WTC11 (cell line): ENCODE results near the gene DACH2. TPM values are rescaled to one million over a fixed set of nuclear protein-coding genes. Genes with fewer than 3 reads are reported as not detected.

ENCODE experiments used
- ATAC-seq: fragments of 200-7000 bp; cut with Tn5 transposase; 2 replicates; pipeline ENCODE4 v1.10.0; 2021; ENCODE audit warnings: mild to moderate bottlenecking, moderate library complexity
- CTCF ChIA-PET: fragments of 300-600 bp; sonication (Branson Sonifier 250); formaldehyde crosslinking; loops from one replicate; lab custom pipeline; 2021; ENCODE audit warnings: antibody characterized with exemption; lab: Charles Lee
- POLR2A ChIA-PET: fragments of 350-600 bp; sonication (Branson Sonifier 250); formaldehyde crosslinking; loops from one replicate; lab custom pipeline; 2021; ENCODE audit warnings: antibody characterized with exemption; lab: Charles Lee
- DNase-seq: peaks from one replicate; pipeline ENCODE4 v3.0.0; 2021; ENCODE audit warnings: low spot score
- H3K27ac Mint-ChIP-seq: 2 replicates; pipeline ENCODE4 v1.8.0; 2021; ENCODE audit warnings: mixed read lengths
- H3K27me3 Mint-ChIP-seq: 2 replicates; pipeline ENCODE4 v1.8.0; 2021; ENCODE audit warnings: low read depth, mild to moderate bottlenecking, moderate library complexity, mixed read lengths
- H3K36me3 Mint-ChIP-seq: 2 replicates; pipeline ENCODE4 v1.8.0; 2021; ENCODE audit warnings: mixed read lengths
- H3K4me1 Mint-ChIP-seq: 2 replicates; pipeline ENCODE4 v1.8.0; 2022; ENCODE audit warnings: mixed read lengths
- H3K4me3 Mint-ChIP-seq: 2 replicates; pipeline ENCODE4 v1.8.0; 2021; ENCODE audit warnings: mild to moderate bottlenecking, moderate library complexity, mixed read lengths
- H3K9me3 Mint-ChIP-seq: 2 replicates; pipeline ENCODE4 v1.8.0; 2021; ENCODE audit warnings: mixed read lengths
- ARID4B ChIP-seq: sonication (generic); formaldehyde crosslinking; IDR thresholded peaks from 2 replicates; pipeline ENCODE4 v1.8.0; 2023; ENCODE audit warnings: missing genetic modification reagents, mild to moderate bottlenecking, borderline replicate concordance
- FOXP1 ChIP-seq: sonication (generic); formaldehyde crosslinking; IDR thresholded peaks from 2 replicates; pipeline ENCODE4 v1.8.0; 2022; ENCODE audit warnings: missing genetic modification reagents, mild to moderate bottlenecking, moderate library complexity, borderline replicate concordance
- GRHL2 ChIP-seq: fragments of 250-450 bp; sonication (Bioruptor Pico); IDR thresholded peaks from 2 replicates; pipeline ENCODE4 v1.8.0; 2022; ENCODE audit warnings: mild to moderate bottlenecking, moderate library complexity; ENCODE audit not compliant: insufficient replicate concordance, severe bottlenecking
- GTF2I ChIP-seq: fragments of 250-450 bp; sonication (Bioruptor Pico); conservative IDR thresholded peaks from 2 replicates; pipeline ENCODE4 v1.4.0; 2021; ENCODE audit warnings: mild to moderate bottlenecking
- JAZF1 ChIP-seq: fragments of 250-450 bp; sonication (Bioruptor Pico); IDR thresholded peaks from 2 replicates; pipeline ENCODE4 v1.9.0; 2021; ENCODE audit warnings: moderate library complexity, mild to moderate bottlenecking, inconsistent platforms
- NFE2L1 ChIP-seq: sonication (generic); formaldehyde crosslinking; IDR thresholded peaks from 2 replicates; pipeline ENCODE4 v1.8.1; 2023; ENCODE audit warnings: missing genetic modification reagents
- NR2C2 ChIP-seq: sonication (generic); formaldehyde crosslinking; IDR thresholded peaks from 2 replicates; pipeline ENCODE4 v1.8.0; 2022; ENCODE audit warnings: mild to moderate bottlenecking, missing genetic modification reagents
- RELA ChIP-seq: sonication (generic); formaldehyde crosslinking; IDR thresholded peaks from 2 replicates; pipeline ENCODE4 v1.8.1; 2022; ENCODE audit warnings: missing genetic modification reagents, mild to moderate bottlenecking, borderline replicate concordance
- ZBTB21 ChIP-seq: sonication (generic); formaldehyde crosslinking; IDR thresholded peaks from 2 replicates; pipeline ENCODE4 v1.8.1; 2023; ENCODE audit warnings: mild to moderate bottlenecking, missing genetic modification reagents, borderline replicate concordance
- ZNF138 ChIP-seq: sonication (generic); formaldehyde crosslinking; conservative IDR thresholded peaks from 2 replicates; pipeline ENCODE4 v1.8.1; 2022; ENCODE audit warnings: mild to moderate bottlenecking, moderate library complexity, missing genetic modification reagents
- ZNF263 ChIP-seq: sonication (generic); formaldehyde crosslinking; IDR thresholded peaks from 2 replicates; pipeline ENCODE4 v1.8.1; 2022; ENCODE audit warnings: low read depth, mild to moderate bottlenecking, moderate library complexity, missing genetic modification reagents
- ZNF416 ChIP-seq: fragments of 250-450 bp; sonication (Bioruptor Pico); IDR thresholded peaks from 2 replicates; pipeline ENCODE4 v1.9.0; 2021; ENCODE audit warnings: mild to moderate bottlenecking, inconsistent platforms
- ZNF423 ChIP-seq: fragments of 250-450 bp; sonication (Bioruptor Pico); IDR thresholded peaks from 2 replicates; pipeline ENCODE4 v2.1.2; 2022; ENCODE audit warnings: mild to moderate bottlenecking, moderate library complexity
- ZNF425 ChIP-seq: fragments of 250-450 bp; sonication (Bioruptor Pico); conservative IDR thresholded peaks from 2 replicates; pipeline ENCODE4 v1.9.0; 2021; ENCODE audit warnings: mild to moderate bottlenecking
- total RNA-seq: library from RNA; stranded (reverse); gene quantifications from 3 replicates; pipeline ENCODE4 v1.2.3, GENCODE V29; 2021
- TF ChIP-seq, protein P1 (sequence below): fragments of 250-450 bp; sonication (Bioruptor Pico); IDR thresholded peaks from 2 replicates; pipeline ENCODE4 v1.9.0; 2021; ENCODE audit warnings: mild to moderate bottlenecking, borderline replicate concordance
- TF ChIP-seq, protein P2 (sequence below): sonication (generic); formaldehyde crosslinking; IDR thresholded peaks from 2 replicates; pipeline ENCODE4 v1.8.0; 2022; ENCODE audit warnings: mild to moderate bottlenecking, missing genetic modification reagents
- TF ChIP-seq, protein P3 (sequence below): fragments of 200-600 bp; IDR thresholded peaks from 2 replicates; pipeline ENCODE4 v1.8.0; 2022; ENCODE audit warnings: antibody characterized with exemption

The DACH2 gene
- total RNA-seq, 1 experiment from 2014 or later = 3.5 TPM

GRCh38 chrX:86241547-86241946 is 93.3 kb downstream of the DACH2 start:
- peaks cover 3% of the 10 kb centered on the region; the same call in 1 of the 2 replicates for H3K27me3 Mint-ChIP-seq
- TF ChIP-seq GTF2I (CRISPR knock-in tag) = no peak
- TF ChIP-seq ZNF425 (CRISPR knock-in tag) = no peak
- ChIA-PET POLR2A (no interaction called here), CTCF (no interaction called here)
- ATAC-seq (no peak), DNase-seq (no peak)
- H3K27ac Mint-ChIP-seq = no peak overlapping the region
- no peak overlapping the region for H3K4me3 Mint-ChIP-seq
- peaks cover 47% of the 10 kb centered on the region for H3K9me3 Mint-ChIP-seq
- H3K4me1 Mint-ChIP-seq = no peaks in the 10 kb centered on the region
- H3K36me3 Mint-ChIP-seq = peaks cover 29% of the 10 kb centered on the region

- Mint-ChIP-seq H3K4me3 (no peak overlapping the region), H3K4me1 (peaks cover 18% of the 10 kb centered on the region), H3K9me3 (no peaks in the 10 kb centered on the region), H3K36me3 (no peaks in the 10 kb centered on the region), H3K27ac (no peak overlapping the region), H3K27me3 (no peaks in the 10 kb centered on the region)
- ATAC-seq (peak; percentile 90), DNase-seq (peak; percentile 11)
- ChIA-PET CTCF (interaction anchor here (0.9 kb wide), 1 partner anchor 683 kb away, joined by 3 read pairs; no protein-coding TSS in a partner anchor), POLR2A (no interaction called here)
- TF ChIP-seq GRHL2 (no peak), ZNF423 (CRISPR knock-in tag) (peak; percentile 61; the same call in 1 of the 2 replicates), ZNF263 (CRISPR knock-in tag) (no peak), ZNF416 (CRISPR knock-in tag) (no peak), ARID4B (CRISPR knock-in tag) (no peak)
- TF ChIP-seq, protein P1, sequence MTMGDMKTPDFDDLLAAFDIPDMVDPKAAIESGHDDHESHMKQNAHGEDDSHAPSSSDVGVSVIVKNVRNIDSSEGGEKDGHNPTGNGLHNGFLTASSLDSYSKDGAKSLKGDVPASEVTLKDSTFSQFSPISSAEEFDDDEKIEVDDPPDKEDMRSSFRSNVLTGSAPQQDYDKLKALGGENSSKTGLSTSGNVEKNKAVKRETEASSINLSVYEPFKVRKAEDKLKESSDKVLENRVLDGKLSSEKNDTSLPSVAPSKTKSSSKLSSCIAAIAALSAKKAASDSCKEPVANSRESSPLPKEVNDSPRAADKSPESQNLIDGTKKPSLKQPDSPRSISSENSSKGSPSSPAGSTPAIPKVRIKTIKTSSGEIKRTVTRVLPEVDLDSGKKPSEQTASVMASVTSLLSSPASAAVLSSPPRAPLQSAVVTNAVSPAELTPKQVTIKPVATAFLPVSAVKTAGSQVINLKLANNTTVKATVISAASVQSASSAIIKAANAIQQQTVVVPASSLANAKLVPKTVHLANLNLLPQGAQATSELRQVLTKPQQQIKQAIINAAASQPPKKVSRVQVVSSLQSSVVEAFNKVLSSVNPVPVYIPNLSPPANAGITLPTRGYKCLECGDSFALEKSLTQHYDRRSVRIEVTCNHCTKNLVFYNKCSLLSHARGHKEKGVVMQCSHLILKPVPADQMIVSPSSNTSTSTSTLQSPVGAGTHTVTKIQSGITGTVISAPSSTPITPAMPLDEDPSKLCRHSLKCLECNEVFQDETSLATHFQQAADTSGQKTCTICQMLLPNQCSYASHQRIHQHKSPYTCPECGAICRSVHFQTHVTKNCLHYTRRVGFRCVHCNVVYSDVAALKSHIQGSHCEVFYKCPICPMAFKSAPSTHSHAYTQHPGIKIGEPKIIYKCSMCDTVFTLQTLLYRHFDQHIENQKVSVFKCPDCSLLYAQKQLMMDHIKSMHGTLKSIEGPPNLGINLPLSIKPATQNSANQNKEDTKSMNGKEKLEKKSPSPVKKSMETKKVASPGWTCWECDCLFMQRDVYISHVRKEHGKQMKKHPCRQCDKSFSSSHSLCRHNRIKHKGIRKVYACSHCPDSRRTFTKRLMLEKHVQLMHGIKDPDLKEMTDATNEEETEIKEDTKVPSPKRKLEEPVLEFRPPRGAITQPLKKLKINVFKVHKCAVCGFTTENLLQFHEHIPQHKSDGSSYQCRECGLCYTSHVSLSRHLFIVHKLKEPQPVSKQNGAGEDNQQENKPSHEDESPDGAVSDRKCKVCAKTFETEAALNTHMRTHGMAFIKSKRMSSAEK (CRISPR knock-in tag) = no peak
Observed at GRCh38 chrX:86263526-86263925, 115.3 kb downstream of the DACH2 start.

GRCh38 chrX:86295293-86295692 is 147.0 kb downstream of the DACH2 start:
- H3K27ac Mint-ChIP-seq = peak overlapping the region; percentile 78; the same call in 1 of the 2 replicates
- H3K27me3 Mint-ChIP-seq = no peaks in the 10 kb centered on the region
- DNase-seq = no peak
- H3K36me3 Mint-ChIP-seq = peaks cover 4% of the 10 kb centered on the region; the same call in 1 of the 2 replicates
- POLR2A ChIA-PET = no interaction called here
- H3K9me3 Mint-ChIP-seq = 0 out of 2 replicates have a peak, but pooled peaks cover 3% of the 10 kb centered on the region
- peak; percentile 80 for ATAC-seq
- CTCF ChIA-PET = no interaction called here
- peak overlapping the region; percentile 69 for H3K4me3 Mint-ChIP-seq
- H3K4me1 Mint-ChIP-seq = peaks cover 7% of the 10 kb centered on the region; the same call in 1 of the 2 replicates
- TF ChIP-seq FOXP1 (no peak), ZBTB21 (CRISPR knock-in tag) (no peak), ZNF138 (no peak), JAZF1 (CRISPR knock-in tag) (no peak), NFE2L1 (no peak), NR2C2 (CRISPR knock-in tag) (no peak), RELA (CRISPR knock-in tag) (no peak)
- TF ChIP-seq, protein P2, sequence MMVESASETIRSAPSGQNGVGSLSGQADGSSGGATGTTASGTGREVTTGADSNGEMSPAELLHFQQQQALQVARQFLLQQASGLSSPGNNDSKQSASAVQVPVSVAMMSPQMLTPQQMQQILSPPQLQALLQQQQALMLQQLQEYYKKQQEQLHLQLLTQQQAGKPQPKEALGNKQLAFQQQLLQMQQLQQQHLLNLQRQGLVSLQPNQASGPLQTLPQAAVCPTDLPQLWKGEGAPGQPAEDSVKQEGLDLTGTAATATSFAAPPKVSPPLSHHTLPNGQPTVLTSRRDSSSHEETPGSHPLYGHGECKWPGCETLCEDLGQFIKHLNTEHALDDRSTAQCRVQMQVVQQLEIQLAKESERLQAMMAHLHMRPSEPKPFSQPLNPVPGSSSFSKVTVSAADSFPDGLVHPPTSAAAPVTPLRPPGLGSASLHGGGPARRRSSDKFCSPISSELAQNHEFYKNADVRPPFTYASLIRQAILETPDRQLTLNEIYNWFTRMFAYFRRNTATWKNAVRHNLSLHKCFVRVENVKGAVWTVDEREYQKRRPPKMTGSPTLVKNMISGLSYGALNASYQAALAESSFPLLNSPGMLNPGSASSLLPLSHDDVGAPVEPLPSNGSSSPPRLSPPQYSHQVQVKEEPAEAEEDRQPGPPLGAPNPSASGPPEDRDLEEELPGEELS = no peak
- TF ChIP-seq, protein P3, sequence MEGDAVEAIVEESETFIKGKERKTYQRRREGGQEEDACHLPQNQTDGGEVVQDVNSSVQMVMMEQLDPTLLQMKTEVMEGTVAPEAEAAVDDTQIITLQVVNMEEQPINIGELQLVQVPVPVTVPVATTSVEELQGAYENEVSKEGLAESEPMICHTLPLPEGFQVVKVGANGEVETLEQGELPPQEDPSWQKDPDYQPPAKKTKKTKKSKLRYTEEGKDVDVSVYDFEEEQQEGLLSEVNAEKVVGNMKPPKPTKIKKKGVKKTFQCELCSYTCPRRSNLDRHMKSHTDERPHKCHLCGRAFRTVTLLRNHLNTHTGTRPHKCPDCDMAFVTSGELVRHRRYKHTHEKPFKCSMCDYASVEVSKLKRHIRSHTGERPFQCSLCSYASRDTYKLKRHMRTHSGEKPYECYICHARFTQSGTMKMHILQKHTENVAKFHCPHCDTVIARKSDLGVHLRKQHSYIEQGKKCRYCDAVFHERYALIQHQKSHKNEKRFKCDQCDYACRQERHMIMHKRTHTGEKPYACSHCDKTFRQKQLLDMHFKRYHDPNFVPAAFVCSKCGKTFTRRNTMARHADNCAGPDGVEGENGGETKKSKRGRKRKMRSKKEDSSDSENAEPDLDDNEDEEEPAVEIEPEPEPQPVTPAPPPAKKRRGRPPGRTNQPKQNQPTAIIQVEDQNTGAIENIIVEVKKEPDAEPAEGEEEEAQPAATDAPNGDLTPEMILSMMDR = no peak
